ENCODE results near the gene CCNY.

CCNY gene

GRCh38 chr10:35386594-35387174 is 50.4 kb downstream of the CCNY start:
- no peaks in the 10 kb centered on the region for H4K20me1 ChIP-seq (ENCODE audit: insufficient read depth, low read length, poor library complexity, severe bottlenecking)
- no peaks in the 10 kb centered on the region for H3K36me3 ChIP-seq (ENCODE audit: insufficient read depth, low read length)
- H3K4me3 ChIP-seq (ENCODE audit: low read length, poor library complexity, severe bottlenecking) = peak overlapping the region; percentile 26
- no peak for TF ChIP-seq CTCF (conservative IDR thresholded peaks at IDR 0.05; ENCODE audit: low read length)
- no peak for TF ChIP-seq EZH2phosphoT487 (IDR thresholded peaks at IDR 0.05; ENCODE audit: borderline replicate concordance)
- H3K27me3 ChIP-seq (ENCODE audit: insufficient read depth, low read length, poor library complexity, severe bottlenecking) = no peaks in the 10 kb centered on the region
- peaks cover 57% of the 10 kb centered on the region for H3K4me1 ChIP-seq (ENCODE audit: insufficient read depth, low read length, poor library complexity, severe bottlenecking)
- H3F3A ChIP-seq (ENCODE audit: low read depth) = no peaks in the 10 kb centered on the region
- no peaks in the 10 kb centered on the region for H3K9me3 ChIP-seq (ENCODE audit: insufficient read depth, low read depth, low read length)
- H2AFZ ChIP-seq (ENCODE audit: low read length) = no peak overlapping the region
- H3K79me2 ChIP-seq (ENCODE audit: insufficient read depth, low read length) = peaks cover 99% of the 10 kb centered on the region
- H3K4me2 ChIP-seq (ENCODE audit: low read depth, low read length, poor library complexity, severe bottlenecking) = peak overlapping the region; percentile 61
- peak overlapping the region; percentile 59 for H3K9ac ChIP-seq (ENCODE audit: low read depth, low read length, poor library complexity, severe bottlenecking)
- H3K9me2 ChIP-seq (replicated peaks; ENCODE audit: low read depth, low read length) = no peaks in the 10 kb centered on the region

DNA sequence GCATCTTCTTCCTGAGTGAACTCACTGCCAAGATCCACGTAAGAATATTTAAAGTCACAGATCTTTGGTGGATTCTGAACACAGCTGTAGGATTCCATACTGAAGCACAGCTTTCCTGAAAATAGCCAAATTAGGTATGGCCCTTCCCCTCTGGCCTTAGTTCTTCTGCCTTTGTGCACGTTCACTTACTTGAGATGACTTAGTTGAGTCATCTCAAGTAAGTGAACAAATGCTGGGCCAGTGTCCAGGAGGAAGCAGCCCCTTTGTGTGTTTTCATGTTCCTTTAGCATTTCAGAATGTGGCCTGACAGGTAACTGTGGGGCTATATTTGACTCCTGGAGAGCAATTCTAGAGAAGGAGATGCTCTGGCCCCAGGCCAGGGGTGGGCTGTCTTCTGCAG is 51.5 kb downstream of the CCNY start:
- Histone ChIP-seq H3F3A (ENCODE audit: low read depth) (no peaks in the 10 kb centered on the region), H3K4me2 (ENCODE audit: low read depth, low read length, poor library complexity, severe bottlenecking) (peak overlapping the region; percentile 61), H3K4me3 (ENCODE audit: low read length, poor library complexity, severe bottlenecking) (peak overlapping the region; percentile 26), H3K79me2 (ENCODE audit: insufficient read depth, low read length) (peaks cover 99% of the 10 kb centered on the region), H2AFZ (ENCODE audit: low read length) (no peak overlapping the region), H3K27me3 (ENCODE audit: insufficient read depth, low read length, poor library complexity, severe bottlenecking) (no peaks in the 10 kb centered on the region), H3K9me3 (ENCODE audit: insufficient read depth, low read depth, low read length) (no peaks in the 10 kb centered on the region), H3K9ac (ENCODE audit: low read depth, low read length, poor library complexity, severe bottlenecking) (peak overlapping the region; percentile 59), H3K9me2 (replicated peaks; ENCODE audit: low read depth, low read length) (no peaks in the 10 kb centered on the region), H3K36me3 (ENCODE audit: insufficient read depth, low read length) (no peaks in the 10 kb centered on the region), H3K4me1 (ENCODE audit: insufficient read depth, low read length, poor library complexity, severe bottlenecking) (peaks cover 49% of the 10 kb centered on the region), H4K20me1 (ENCODE audit: insufficient read depth, low read length, poor library complexity, severe bottlenecking) (no peaks in the 10 kb centered on the region)
- TF ChIP-seq EZH2phosphoT487 (IDR thresholded peaks at IDR 0.05; ENCODE audit: borderline replicate concordance) (no peak), CTCF (conservative IDR thresholded peaks at IDR 0.05; ENCODE audit: low read length) (no peak)

- Histone ChIP-seq H3K27me3 (ENCODE audit: insufficient read depth, low read length, poor library complexity, severe bottlenecking) (no peaks in the 10 kb centered on the region), H2AFZ (ENCODE audit: low read length) (no peak overlapping the region), H3K9me3 (ENCODE audit: insufficient read depth, low read depth, low read length) (no peaks in the 10 kb centered on the region), H3K9me2 (replicated peaks; ENCODE audit: low read depth, low read length) (no peaks in the 10 kb centered on the region), H3K36me3 (ENCODE audit: insufficient read depth, low read length) (no peaks in the 10 kb centered on the region), H3F3A (ENCODE audit: low read depth) (no peaks in the 10 kb centered on the region), H3K9ac (ENCODE audit: low read depth, low read length, poor library complexity, severe bottlenecking) (peak overlapping the region; percentile 59), H3K79me2 (ENCODE audit: insufficient read depth, low read length) (peaks cover 99% of the 10 kb centered on the region), H4K20me1 (ENCODE audit: insufficient read depth, low read length, poor library complexity, severe bottlenecking) (no peaks in the 10 kb centered on the region), H3K4me3 (ENCODE audit: low read length, poor library complexity, severe bottlenecking) (no peak overlapping the region), H3K4me2 (ENCODE audit: low read depth, low read length, poor library complexity, severe bottlenecking) (peak overlapping the region; percentile 61), H3K4me1 (ENCODE audit: insufficient read depth, low read length, poor library complexity, severe bottlenecking) (peaks cover 49% of the 10 kb centered on the region)
- TF ChIP-seq CTCF (conservative IDR thresholded peaks at IDR 0.05; ENCODE audit: low read length) (no peak), EZH2phosphoT487 (IDR thresholded peaks at IDR 0.05; ENCODE audit: borderline replicate concordance) (no peak)
Measured at GRCh38 chr10:35388197-35388596, 51.9 kb downstream of the CCNY start.

Measured in Loucy (cell line).